Kidney glomerular epithelial cell (primary cell): ENCODE data around the gene RAPGEF1.

Source experiments
- DNase-seq: peaks from one replicate; lab custom pipeline; 2025; lab: John Stamatoyannopoulos, UW

The RAPGEF1 gene

GRCh38 chr9:131585375-131585774 lies 154.5 kb downstream of the RAPGEF1 start:
- DNase-seq = no peak

GRCh38 chr9:131584858-131585257 lies 155.0 kb downstream of the RAPGEF1 start:
- DNase-seq = no peak

GRCh38 chr9:131583836-131584555 lies 155.9 kb downstream of the RAPGEF1 start:
- DNase-seq = no peak

GRCh38 chr9:131583337-131583645 lies 156.6 kb downstream of the RAPGEF1 start:
- DNase-seq = no peak

GRCh38 chr9:131582466-131583336 lies 157.2 kb downstream of the RAPGEF1 start:
- DNase-seq = no peak

GRCh38 chr9:131582056-131582455 lies 157.8 kb downstream of the RAPGEF1 start:
- no peak for DNase-seq

GRCh38 chr9:131580358-131580757 lies 159.5 kb downstream of the RAPGEF1 start:
- no peak for DNase-seq

GRCh38 chr9:131579789-131580211 lies 160.1 kb downstream of the RAPGEF1 start:
- DNase-seq = no peak

GRCh38 chr9:131578731-131579504 lies 161.0 kb downstream of the RAPGEF1 start:
- DNase-seq = no peak

GRCh38 chr9:131578021-131578420 lies 161.9 kb downstream of the RAPGEF1 start:
- no peak for DNase-seq

- no peak for DNase-seq
Measured at GRCh38 chr9:131577005-131578000, 162.6 kb downstream of the RAPGEF1 start.

- no peak for DNase-seq
Measured at GRCh38 chr9:131575946-131576853, 163.7 kb downstream of the RAPGEF1 start.

- no peak for DNase-seq
Measured at GRCh38 chr9:131574730-131575640, 164.9 kb downstream of the RAPGEF1 start.

GRCh38 chr9:131567910-131568309 lies 172.0 kb downstream of the RAPGEF1 start:
- no peak for DNase-seq

- no peak for DNase-seq
Measured at GRCh38 chr9:131566158-131566557, 173.7 kb downstream of the RAPGEF1 start.

- no peak for DNase-seq
Measured at GRCh38 chr9:131565369-131565768, 174.5 kb downstream of the RAPGEF1 start.

GRCh38 chr9:131562032-131562959 lies 177.6 kb downstream of the RAPGEF1 start:
- DNase-seq = peak; percentile 47

- no peak for DNase-seq
Measured at GRCh38 chr9:131559421-131560000, 180.4 kb downstream of the RAPGEF1 start.
